GM20000 (cell line): ENCODE results near the gene CIAO3.
"Not testable (repeated sequence)": the region's sequence is repeated elsewhere in the genome, so short reads cannot be mapped to it uniquely, and the experiment has no call there.

Experiments
- DNase-seq: peaks from one replicate; pipeline ENCODE4 v3.0.0; 2012; ENCODE audit warnings: low spot score
- CTCF ChIP-seq: IDR thresholded peaks from 2 replicates; pipeline ENCODE4 v1.5.1; 2012; ENCODE audit warnings: mild to moderate bottlenecking, control low read depth; ENCODE audit errors: extremely low read depth, missing control alignments

CIAO3 gene

DNA sequence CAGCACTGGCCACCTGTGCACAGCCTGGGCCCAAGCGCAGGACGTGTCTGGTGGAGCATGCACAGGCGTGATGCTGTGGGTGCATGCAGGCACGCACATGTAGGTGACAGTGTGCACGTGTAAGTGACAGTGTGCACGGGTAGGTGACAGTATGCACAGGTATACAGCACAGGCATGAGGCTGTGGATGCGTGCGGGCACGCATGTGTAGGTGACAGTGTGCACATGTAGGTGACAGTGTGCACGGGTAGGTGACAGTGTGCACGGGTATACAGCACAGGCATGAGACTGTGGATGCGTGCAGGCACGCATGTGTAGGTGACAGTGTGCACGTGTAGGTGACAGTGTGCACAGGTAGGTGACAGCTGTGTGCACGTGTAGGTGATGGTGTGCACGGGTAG, 39.5 kb upstream of the CIAO3 start:
- no peak for DNase-seq
- TF ChIP-seq CTCF = no peak

- no peak for DNase-seq
- no peak for TF ChIP-seq CTCF
Observed at GRCh38 chr16:779561-779960, 38.8 kb upstream of the CIAO3 start.

GRCh38 chr16:778909-779527, 38.2 kb upstream of the CIAO3 start:
- no peak for DNase-seq
- no peak for TF ChIP-seq CTCF

- DNase-seq = no peak
- no peak for TF ChIP-seq CTCF
Observed at GRCh38 chr16:778447-778846, 37.6 kb upstream of the CIAO3 start.

GRCh38 chr16:777826-778225, 37.0 kb upstream of the CIAO3 start:
- TF ChIP-seq CTCF = no peak
- no peak for DNase-seq

DNA sequence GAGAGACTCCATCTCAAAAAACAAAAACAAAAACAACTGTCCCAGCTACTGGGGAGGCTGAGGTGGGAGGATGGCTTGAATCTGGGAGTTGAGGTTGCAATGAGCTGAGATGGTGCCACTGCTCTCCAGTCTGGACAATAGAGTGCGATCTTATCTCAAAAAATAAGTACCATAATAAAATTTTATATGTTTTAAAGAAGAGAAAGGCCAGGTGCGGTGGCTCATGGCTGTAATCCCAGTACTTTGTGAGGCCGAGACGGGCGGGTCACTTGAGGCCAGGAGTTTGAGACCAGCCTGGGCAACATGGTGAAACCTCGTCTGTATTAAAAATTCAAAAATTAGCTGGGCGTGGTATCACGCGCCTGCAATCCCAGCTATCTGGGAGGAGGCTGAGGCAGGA, 36.0 kb upstream of the CIAO3 start:
- TF ChIP-seq CTCF = no peak

GRCh38 chr16:776298-776697, 35.5 kb upstream of the CIAO3 start:
- not testable (repeated sequence) for DNase-seq

More for the DNA sequence above, 36.0 kb upstream of the CIAO3 start:
- no peak for DNase-seq

DNA sequence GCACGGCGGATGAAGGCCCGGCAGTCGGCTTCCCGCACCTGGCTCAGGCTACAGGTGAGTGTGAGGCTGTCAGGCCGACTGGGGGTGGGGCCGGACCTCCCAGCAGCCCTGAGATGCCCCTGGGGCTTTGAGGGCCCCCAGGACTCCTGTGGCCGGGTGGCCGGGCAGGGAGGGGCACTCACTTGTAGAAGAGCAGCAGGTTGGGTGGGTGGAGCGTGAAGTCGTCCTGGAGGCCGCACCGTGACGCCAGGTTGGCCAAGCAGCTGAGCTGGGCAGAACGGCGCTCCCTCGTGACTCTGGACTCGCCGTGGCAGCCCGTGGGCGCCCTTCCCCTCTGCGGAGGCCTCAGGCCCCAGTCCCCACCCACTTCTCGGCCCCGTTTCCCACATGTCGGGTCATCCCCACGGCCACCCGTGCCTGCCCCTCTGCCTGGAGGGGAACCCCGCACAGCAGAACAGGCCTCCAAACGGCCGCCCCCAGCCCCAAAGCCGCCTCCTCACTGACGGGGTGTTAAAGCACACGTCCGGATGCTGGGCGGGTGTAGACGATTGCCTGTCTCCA, 34.5 kb upstream of the CIAO3 start:
- DNase-seq = no peak
- no peak for TF ChIP-seq CTCF
